Retinal pigment epithelial cell (primary cell): ENCODE data around the gene EFEMP1.
"Not testable (repeated sequence)": the region's sequence is repeated elsewhere in the genome, so short reads cannot be mapped to it uniquely, and the experiment has no call there.

Experiments
- DNase-seq: peaks from one replicate; pipeline ENCODE4 v3.0.0-alpha.2; 2010; ENCODE audit warnings: low read depth
- H3K4me3 ChIP-seq: 2 replicates; pipeline ENCODE4 v1.5.1; 2011; ENCODE audit warnings: mild to moderate bottlenecking, low read length, control low read depth, moderate library complexity
- CTCF ChIP-seq: conservative IDR thresholded peaks from 2 replicates; pipeline ENCODE4 v1.5.1; 2011; ENCODE audit warnings: low read depth, low read length, control low read depth, inconsistent platforms

EFEMP1 gene

GRCh38 chr2:55839182-55839819, 84.3 kb downstream of the EFEMP1 start:
- no peak overlapping the region for H3K4me3 ChIP-seq
- no peak for TF ChIP-seq CTCF
- no peak for DNase-seq

- no peak for TF ChIP-seq CTCF
- no peak overlapping the region for H3K4me3 ChIP-seq
- no peak for DNase-seq
Measured at GRCh38 chr2:55838653-55839052, 84.9 kb downstream of the EFEMP1 start.

- DNase-seq, result not testable (repeated sequence)
Measured at GRCh38 chr2:55838117-55838516, 85.5 kb downstream of the EFEMP1 start.

GRCh38 chr2:55837073-55837472, 86.5 kb downstream of the EFEMP1 start:
- TF ChIP-seq CTCF, result no peak
- no peak overlapping the region for H3K4me3 ChIP-seq
- no peak for DNase-seq

More at GRCh38 chr2:55838117-55838516, 85.5 kb downstream of the EFEMP1 start:
- not testable (repeated sequence) for H3K4me3 ChIP-seq

- not testable (repeated sequence) for DNase-seq, H3K4me3 ChIP-seq
Measured at GRCh38 chr2:55831671-55832410, 91.7 kb downstream of the EFEMP1 start.

- no peak overlapping the region for H3K4me3 ChIP-seq
- TF ChIP-seq CTCF, result no peak
- DNase-seq, result no peak
Measured at GRCh38 chr2:55827855-55828254, 95.7 kb downstream of the EFEMP1 start.

GRCh38 chr2:55827428-55827827, 96.2 kb downstream of the EFEMP1 start:
- H3K4me3 ChIP-seq, DNase-seq: not testable (repeated sequence)

GRCh38 chr2:55826246-55826645, 97.3 kb downstream of the EFEMP1 start:
- no peak for TF ChIP-seq CTCF
- DNase-seq, result no peak
- H3K4me3 ChIP-seq, result no peak overlapping the region
